H9 (cell line): ENCODE results near the gene DIAPH3. TPM values are rescaled to one million over a fixed set of nuclear protein-coding genes. Genes with fewer than 3 reads are reported as not detected.

ENCODE experiments used
- DNase-seq: peaks from one replicate; pipeline ENCODE4 v3.0.0-alpha.2; 2017
- H2AFZ ChIP-seq: one replicate; pipeline ENCODE4 v1.6.1; 2013; ENCODE audit warnings: mild to moderate bottlenecking, low read length, control low read depth, moderate library complexity
- H2AK5ac ChIP-seq: 2 replicates; pipeline ENCODE4 v1.6.1; 2013; ENCODE audit warnings: low read length, control low read depth, mixed read lengths; ENCODE audit not compliant: insufficient read length
- H2BK120ac ChIP-seq: one replicate; pipeline ENCODE4 v1.6.1; 2013; ENCODE audit warnings: low read depth, mild to moderate bottlenecking, low read length, control low read depth, inconsistent platforms; ENCODE audit not compliant: poor library complexity, severe bottlenecking
- H2BK12ac ChIP-seq: 2 replicates; pipeline ENCODE4 v1.6.1; 2013; ENCODE audit warnings: low read length, control low read depth, mixed read lengths, low read depth; ENCODE audit not compliant: insufficient read length
- H2BK15ac ChIP-seq: 2 replicates; pipeline ENCODE4 v1.6.1; 2013; ENCODE audit warnings: low read depth, low read length, control low read depth
- H2BK20ac ChIP-seq: one replicate; pipeline ENCODE4 v1.6.1; 2013; ENCODE audit warnings: low read depth, mild to moderate bottlenecking, low read length, control low read depth, inconsistent platforms; ENCODE audit not compliant: poor library complexity, severe bottlenecking
- H2BK5ac ChIP-seq: 2 replicates; pipeline ENCODE4 v1.6.1; 2013; ENCODE audit warnings: low read length, control low read depth, mixed read lengths; ENCODE audit not compliant: insufficient read length
- H3K14ac ChIP-seq: 2 replicates; pipeline ENCODE4 v1.6.1; 2013; ENCODE audit warnings: low read length, control low read depth; ENCODE audit not compliant: insufficient read depth
- H3K18ac ChIP-seq: 2 replicates; pipeline ENCODE4 v1.6.1; 2013; ENCODE audit warnings: low read depth, mild to moderate bottlenecking, mixed read lengths, low read length, control low read depth; ENCODE audit not compliant: insufficient read length
- H3K23ac ChIP-seq: 2 replicates; pipeline ENCODE4 v1.6.1; 2013; ENCODE audit warnings: low read length, control low read depth, mixed read lengths, low read depth; ENCODE audit not compliant: insufficient read length
- H3K23me2 ChIP-seq: 2 replicates; pipeline ENCODE4 v1.6.1; 2013; ENCODE audit warnings: low read depth, mild to moderate bottlenecking, mixed read lengths, low read length, control low read depth; ENCODE audit not compliant: insufficient read length, poor library complexity, severe bottlenecking
- H3K27ac ChIP-seq: 2 replicates; pipeline ENCODE4 v1.5.1; 2013; ENCODE audit warnings: low read length, control low read depth, mixed read lengths, low read depth; ENCODE audit not compliant: insufficient read length
- H3K27me3 ChIP-seq: 2 replicates; pipeline ENCODE4 v1.6.1; 2013; ENCODE audit warnings: low read length, control low read depth, inconsistent platforms; ENCODE audit not compliant: insufficient read depth
- H3K4ac ChIP-seq: 2 replicates; pipeline ENCODE4 v1.6.1; 2013; ENCODE audit warnings: low read depth, mild to moderate bottlenecking, control low read depth, inconsistent platforms, low read length, moderate library complexity
- H3K4me1 ChIP-seq: 2 replicates; pipeline ENCODE4 v1.6.1; 2013; ENCODE audit warnings: low read length, control low read depth, inconsistent platforms; ENCODE audit not compliant: insufficient read depth
- H3K4me2 ChIP-seq: 2 replicates; pipeline ENCODE4 v1.6.1; 2013; ENCODE audit warnings: low read length, control low read depth, mixed read lengths; ENCODE audit not compliant: insufficient read length, insufficient read depth
- H3K56ac ChIP-seq: 2 replicates; pipeline ENCODE4 v1.6.1; 2013; ENCODE audit warnings: low read depth, mild to moderate bottlenecking, mixed read lengths, low read length, control low read depth; ENCODE audit not compliant: insufficient read length
- H3K79me1 ChIP-seq: 2 replicates; pipeline ENCODE4 v1.6.1; 2013; ENCODE audit warnings: low read depth, mild to moderate bottlenecking, moderate library complexity, low read length, control low read depth, inconsistent platforms; ENCODE audit not compliant: insufficient read depth, poor library complexity, severe bottlenecking
- H3K79me2 ChIP-seq: 2 replicates; pipeline ENCODE4 v1.6.1; 2013; ENCODE audit warnings: low read length, control low read depth, inconsistent platforms; ENCODE audit not compliant: insufficient read depth
- H3K9ac ChIP-seq: 2 replicates; pipeline ENCODE4 v1.6.1; 2013; ENCODE audit warnings: low read length, control low read depth, mixed read lengths; ENCODE audit not compliant: insufficient read length; ENCODE audit errors: extremely low read depth
- H3K9me3 ChIP-seq: one replicate; pipeline ENCODE4 v1.6.1; 2013; ENCODE audit warnings: low read depth, low read length, inconsistent platforms; ENCODE audit not compliant: control insufficient read depth
- H3T11ph ChIP-seq: one replicate; pipeline ENCODE4 v1.6.1; 2013; ENCODE audit warnings: mild to moderate bottlenecking, low read length, control low read depth, inconsistent platforms
- H4K20me1 ChIP-seq: one replicate; pipeline ENCODE4 v1.6.1; 2013; ENCODE audit not compliant: control insufficient read depth, insufficient read length, insufficient read depth
- H4K5ac ChIP-seq: 2 replicates; pipeline ENCODE4 v1.6.1; 2013; ENCODE audit warnings: low read depth, mild to moderate bottlenecking, mixed read lengths, low read length, control low read depth; ENCODE audit not compliant: insufficient read length
- H4K8ac ChIP-seq: replicated peaks from 2 replicates; pipeline ENCODE4 v1.6.1; 2013; ENCODE audit warnings: low read length, control low read depth, mixed read lengths, low read depth; ENCODE audit not compliant: insufficient read length
- H4K91ac ChIP-seq: 2 replicates; pipeline ENCODE4 v1.6.1; 2013; ENCODE audit warnings: low read depth, mild to moderate bottlenecking, moderate library complexity, mixed read lengths, low read length, control low read depth; ENCODE audit not compliant: insufficient read length
- H3K27ac Mint-ChIP-seq, 3 experiments: 2 replicates in 2 of 3; 3 replicates in 1 of 3; pipeline ENCODE4 v1.8.0; 2020 to 2021; ENCODE audit warnings: mixed read lengths in 3 of 3, mild to moderate bottlenecking in 1 of 3, moderate library complexity in 1 of 3
- H3K27me3 Mint-ChIP-seq: 2 replicates; pipeline ENCODE4 v1.8.0; 2021; ENCODE audit warnings: low read depth, mild to moderate bottlenecking, moderate library complexity, mixed read lengths
- H3K36me3 Mint-ChIP-seq, 3 experiments: 2 replicates in 2 of 3; 3 replicates in 1 of 3; pipeline ENCODE4 v1.8.0; 2020 to 2021; ENCODE audit warnings: low read depth in 3 of 3, mixed read lengths in 3 of 3; ENCODE audit not compliant: insufficient read depth in 1 of 3
- H3K4me1 Mint-ChIP-seq, 2 experiments: 2 replicates each; pipeline ENCODE4 v1.8.0; 2020; ENCODE audit warnings: mixed read lengths in 2 of 2
- H3K4me3 Mint-ChIP-seq, 2 experiments: 2 replicates in 1 of 2; 3 replicates in 1 of 2; pipeline ENCODE4 v1.8.0; 2020 to 2021; ENCODE audit warnings: mild to moderate bottlenecking in 2 of 2, mixed read lengths in 2 of 2, moderate library complexity in 1 of 2
- H3K9me3 Mint-ChIP-seq, 2 experiments: 2 replicates in 1 of 2; 3 replicates in 1 of 2; pipeline ENCODE4 v1.8.0; 2020; ENCODE audit warnings: mild to moderate bottlenecking in 2 of 2, mixed read lengths in 2 of 2, moderate library complexity in 1 of 2
- CTCF ChIP-seq: fragments of 200-600 bp; sonication (generic); conservative IDR thresholded peaks from 3 replicates; pipeline ENCODE4 v1.8.0; 2021; ENCODE audit warnings: antibody characterized with exemption, mild to moderate bottlenecking
- WGBS: extraction: QIAGEN DNeasy Blood & Tissue Kit; methylation state at CpG from one replicate; pipeline ENCODE4 v1.1.7; 2013; ENCODE audit warnings: missing lambda C conversion rate, low lambda C conversion rate, mixed read lengths; ENCODE audit not compliant: insufficient read length; ENCODE audit errors: extremely low coverage; 5-methylcytosine and 5-hydroxymethylcytosine counted together
- total RNA-seq: library from RNA; stranded (reverse); gene quantifications from 2 replicates; pipeline ENCODE4 v1.2.1, GENCODE V29; 2021

DIAPH3 gene
- total RNA-seq, 1 experiment from 2014 or later = 23.1 TPM

GRCh38 chr13:60078226-60078625, 85.5 kb downstream of the DIAPH3 start:
- Histone ChIP-seq H3K9me3 (no peaks in the 10 kb centered on the region), H3K18ac (no peak overlapping the region), H2AFZ (no peak overlapping the region), H2BK120ac (no peak overlapping the region), H3K9ac (no peak overlapping the region), H3K27me3 (no peaks in the 10 kb centered on the region), H3K4ac (no peak overlapping the region), H2BK20ac (no peak overlapping the region), H4K8ac (no peak overlapping the region), H2BK15ac (no peak overlapping the region), H2BK12ac (no peak overlapping the region), H4K5ac (no peak overlapping the region), H3K79me1 (no peaks in the 10 kb centered on the region), H2AK5ac (no peak overlapping the region), H4K20me1 (no peaks in the 10 kb centered on the region), H3K14ac (no peak overlapping the region), H2BK5ac (no peak overlapping the region), H3K23ac (no peak overlapping the region), H3K23me2 (no peaks in the 10 kb centered on the region), H3K4me1 (no peaks in the 10 kb centered on the region), H3T11ph (no peak overlapping the region), H3K4me2 (no peak overlapping the region), H3K27ac (no peak overlapping the region), H3K56ac (no peak overlapping the region), H3K79me2 (no peaks in the 10 kb centered on the region), H4K91ac (no peak overlapping the region)
- peaks cover 0 to 12% (median 6%) of the 10 kb centered on the region in 3 experiments; a peak in 5 of 7 replicates for H3K36me3 Mint-ChIP-seq
- DNase-seq = no peak
- H3K9me3 Mint-ChIP-seq = peaks cover 0 to 4% of the 10 kb centered on the region in 2 experiments; a peak in 1 of 5 replicates
- no peak overlapping the region for H3K4me3 Mint-ChIP-seq
- no peak for TF ChIP-seq CTCF
- no peak overlapping the region for H3K27ac Mint-ChIP-seq
- H3K4me1 Mint-ChIP-seq = no peaks in the 10 kb centered on the region
- WGBS = no CpG with 5 or more reads among the region's 1 CpG
- H3K27me3 Mint-ChIP-seq = no peaks in the 10 kb centered on the region
